SKM-1 treated with dmso at 0.1 percent for 144 hours (cell line): ENCODE results near the gene ARHGAP24.

Experiments
- DNase-seq: peaks from one replicate; lab custom pipeline; 2025; ENCODE audit not compliant: unreplicated experiment; lab: John Stamatoyannopoulos, UW

ARHGAP24 gene

GRCh38 chr4:85474818-85475630, at the start of gene ARHGAP24:
ARHGAP24 (plus strand) TSS chr4:85475150.
- DNase-seq, result peak; percentile 88

GRCh38 chr4:85426366-85426765, 48.6 kb upstream of the ARHGAP24 start:
- DNase-seq, result no peak

GRCh38 chr4:85427123-85427522, 47.8 kb upstream of the ARHGAP24 start:
- DNase-seq, result no peak

- no peak for DNase-seq
Measured at GRCh38 chr4:85430226-85430625, 44.7 kb upstream of the ARHGAP24 start.

GRCh38 chr4:85430697-85431096, 44.3 kb upstream of the ARHGAP24 start:
- DNase-seq, result no peak

- no peak for DNase-seq
Measured at GRCh38 chr4:85431156-85431555, 43.8 kb upstream of the ARHGAP24 start.

GRCh38 chr4:85431881-85432485, 43.0 kb upstream of the ARHGAP24 start:
- DNase-seq, result no peak

GRCh38 chr4:85445050-85445639, 29.8 kb upstream of the ARHGAP24 start:
- no peak for DNase-seq

- no peak for DNase-seq
Measured at GRCh38 chr4:85446141-85446861, 28.6 kb upstream of the ARHGAP24 start.

- no peak for DNase-seq
Measured at GRCh38 chr4:85448906-85449890, 25.8 kb upstream of the ARHGAP24 start.

GRCh38 chr4:85452058-85452731, 22.8 kb upstream of the ARHGAP24 start:
- DNase-seq, result no peak

GRCh38 chr4:85455942-85456341, 19.0 kb upstream of the ARHGAP24 start:
- DNase-seq, result no peak

GRCh38 chr4:85457752-85458467, 17.0 kb upstream of the ARHGAP24 start:
- DNase-seq, result no peak

GRCh38 chr4:85459736-85460135, 15.2 kb upstream of the ARHGAP24 start:
- DNase-seq, result no peak

GRCh38 chr4:85474356-85474755, 594 bp upstream of the ARHGAP24 start:
- no peak for DNase-seq

GRCh38 chr4:85475631-85476233, 782 bp downstream of the ARHGAP24 start:
- no peak for DNase-seq

GRCh38 chr4:85476381-85476780, 1.4 kb downstream of the ARHGAP24 start:
- DNase-seq, result no peak

- no peak for DNase-seq
Measured at GRCh38 chr4:85477534-85477933, 2.6 kb downstream of the ARHGAP24 start.

- no peak for DNase-seq
Measured at GRCh38 chr4:85478576-85478975, 3.6 kb downstream of the ARHGAP24 start.
